Left ventricle myocardium superior (tissue), 1 donor: ENCODE results near the gene ARNT2. TPM values are rescaled to one million over a fixed set of nuclear protein-coding genes. Genes with fewer than 3 reads are reported as not detected.

Experiments used
- ATAC-seq: fragments of 200-7000 bp; cut with Tn5 transposase; one replicate; pipeline ENCODE4 v1.9.1; 2020; ENCODE audit warnings: mild to moderate bottlenecking, moderate library complexity
- DNase-seq: peaks from one replicate; pipeline ENCODE4 v3.0.0-alpha.2; 2020
- intact Hi-C: fragments of 100-400 bp; cut with micrococcal nuclease; formaldehyde crosslinking; loops from one replicate; pipeline ENCODE4 v1.11.0; 2022
- total RNA-seq: library from RNA; stranded (reverse); fragmentation: NEBNext Ultra II Directional; extraction: Animal tissue kit (Norgen Biotek cat#: 25700); gene quantifications from one replicate; pipeline ENCODE4 v1.2.1, GENCODE V29; 2021
- donor health status: DM: no; HTN: yes; CAD: no; lungs with severe emphysema.

ARNT2 gene
- total RNA-seq, 1 donor from 2014 or later = 4.1 TPM

GRCh38 chr15:80457896-80458295 lies 53.7 kb downstream of the ARNT2 start:
- no peak for ATAC-seq
- intact Hi-C loops = loop anchor here (10.0 kb wide), 1 partner anchor 517 kb away; no protein-coding TSS in a partner anchor

GRCh38 chr15:80458580-80458979 lies 54.4 kb downstream of the ARNT2 start:
- intact Hi-C loops = loop anchor here (10.0 kb wide), 1 partner anchor 516 kb away; no protein-coding TSS in a partner anchor
- ATAC-seq = no peak
- DNase-seq = no peak

More at GRCh38 chr15:80457896-80458295, 53.7 kb downstream of the ARNT2 start:
- DNase-seq = no peak

GRCh38 chr15:80459380-80459779 lies 55.2 kb downstream of the ARNT2 start:
- DNase-seq (no peak), ATAC-seq (no peak)
- intact Hi-C loops = loop anchor here (10.0 kb wide), 1 partner anchor 515 kb away; no protein-coding TSS in a partner anchor

- no peak for ATAC-seq
- intact Hi-C loops = loop anchor here (10.0 kb wide), 1 partner anchor 515 kb away; no protein-coding TSS in a partner anchor
- no peak for DNase-seq
Measured at GRCh38 chr15:80459818-80460217, 55.6 kb downstream of the ARNT2 start.

GRCh38 chr15:80461356-80462095 lies 57.3 kb downstream of the ARNT2 start:
- DNase-seq (no peak), ATAC-seq (no peak)
- intact Hi-C loops = no loop called here

- DNase-seq (no peak), ATAC-seq (no peak)
- intact Hi-C loops = no loop called here
Measured at GRCh38 chr15:80462111-80462510, 57.9 kb downstream of the ARNT2 start.

GRCh38 chr15:80462836-80463512 lies 58.8 kb downstream of the ARNT2 start:
- ATAC-seq (no peak), DNase-seq (no peak)
- intact Hi-C loops = no loop called here

- intact Hi-C loops = no loop called here
- DNase-seq = no peak
- no peak for ATAC-seq
Measured at GRCh38 chr15:80464951-80465625, 60.9 kb downstream of the ARNT2 start.

GRCh38 chr15:80465626-80466005 lies 61.4 kb downstream of the ARNT2 start:
- DNase-seq = no peak
- intact Hi-C loops = no loop called here
- no peak for ATAC-seq

GRCh38 chr15:80466543-80466942 lies 62.4 kb downstream of the ARNT2 start:
- DNase-seq (no peak), ATAC-seq (no peak)
- intact Hi-C loops = no loop called here

GRCh38 chr15:80467311-80467714 lies 63.1 kb downstream of the ARNT2 start:
- DNase-seq = no peak
- ATAC-seq = no peak
- intact Hi-C loops = no loop called here

GRCh38 chr15:80468796-80469195 lies 64.6 kb downstream of the ARNT2 start:
- ATAC-seq (no peak), DNase-seq (no peak)
- intact Hi-C loops = no loop called here

GRCh38 chr15:80471881-80472280 lies 67.7 kb downstream of the ARNT2 start:
- intact Hi-C loops = no loop called here
- DNase-seq = no peak
- ATAC-seq = no peak

- no peak for DNase-seq
- intact Hi-C loops = no loop called here
- no peak for ATAC-seq
Measured at GRCh38 chr15:80473286-80474223, 69.4 kb downstream of the ARNT2 start.

GRCh38 chr15:80474224-80475215 lies 70.3 kb downstream of the ARNT2 start:
- ATAC-seq = no peak
- intact Hi-C loops = no loop called here

GRCh38 chr15:80475572-80475971 lies 71.4 kb downstream of the ARNT2 start:
- ATAC-seq (no peak), DNase-seq (no peak)
- intact Hi-C loops = no loop called here

More at GRCh38 chr15:80474224-80475215, 70.3 kb downstream of the ARNT2 start:
- no peak for DNase-seq

GRCh38 chr15:80476036-80476435 lies 71.9 kb downstream of the ARNT2 start:
- no peak for DNase-seq
- no peak for ATAC-seq
- intact Hi-C loops = no loop called here

- no peak for ATAC-seq
- intact Hi-C loops = no loop called here
- DNase-seq = no peak
Measured at GRCh38 chr15:80478075-80478474, 73.9 kb downstream of the ARNT2 start.
